ENCODE measurements around the gene CPLX1.

DNA sequence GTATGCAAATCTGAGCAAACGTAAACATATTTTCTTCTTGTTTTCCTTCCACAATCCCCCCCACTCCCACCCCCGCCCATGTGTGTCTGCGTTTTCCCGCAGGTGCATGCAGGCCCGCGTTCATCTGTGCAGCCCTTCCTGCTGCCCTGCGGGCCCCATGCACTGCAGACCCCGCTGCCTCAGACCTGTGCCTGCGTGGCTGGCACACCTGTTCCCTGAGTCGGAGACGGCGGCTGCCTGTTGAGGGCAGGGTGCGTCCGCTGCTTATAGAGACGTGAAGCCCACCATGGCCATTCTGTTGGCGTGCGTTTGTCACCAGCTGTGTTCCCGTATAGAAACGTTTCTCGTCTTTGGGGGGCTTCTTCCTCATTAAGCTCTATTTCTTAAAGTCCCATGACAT is 68.8 kb downstream of the CPLX1 start:
- TF ChIP-seq, protein P1, sequence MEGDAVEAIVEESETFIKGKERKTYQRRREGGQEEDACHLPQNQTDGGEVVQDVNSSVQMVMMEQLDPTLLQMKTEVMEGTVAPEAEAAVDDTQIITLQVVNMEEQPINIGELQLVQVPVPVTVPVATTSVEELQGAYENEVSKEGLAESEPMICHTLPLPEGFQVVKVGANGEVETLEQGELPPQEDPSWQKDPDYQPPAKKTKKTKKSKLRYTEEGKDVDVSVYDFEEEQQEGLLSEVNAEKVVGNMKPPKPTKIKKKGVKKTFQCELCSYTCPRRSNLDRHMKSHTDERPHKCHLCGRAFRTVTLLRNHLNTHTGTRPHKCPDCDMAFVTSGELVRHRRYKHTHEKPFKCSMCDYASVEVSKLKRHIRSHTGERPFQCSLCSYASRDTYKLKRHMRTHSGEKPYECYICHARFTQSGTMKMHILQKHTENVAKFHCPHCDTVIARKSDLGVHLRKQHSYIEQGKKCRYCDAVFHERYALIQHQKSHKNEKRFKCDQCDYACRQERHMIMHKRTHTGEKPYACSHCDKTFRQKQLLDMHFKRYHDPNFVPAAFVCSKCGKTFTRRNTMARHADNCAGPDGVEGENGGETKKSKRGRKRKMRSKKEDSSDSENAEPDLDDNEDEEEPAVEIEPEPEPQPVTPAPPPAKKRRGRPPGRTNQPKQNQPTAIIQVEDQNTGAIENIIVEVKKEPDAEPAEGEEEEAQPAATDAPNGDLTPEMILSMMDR (conservative IDR thresholded peaks at IDR 0.05; ENCODE audit: low read length), result no peak
- no peak for TF ChIP-seq EZH2phosphoT487 (IDR thresholded peaks at IDR 0.05; ENCODE audit: borderline replicate concordance)
